RWPE2 (cell line): ENCODE results near the gene UBN2.
"Not testable (repeated sequence)": the region's sequence is repeated elsewhere in the genome, so short reads cannot be mapped to it uniquely, and the experiment has no call there.

Source experiments
- ATAC-seq: fragments of 200-7000 bp; cut with Tn5 transposase; 3 replicates; pipeline ENCODE4 v1.9.1; 2021; ENCODE audit warnings: low read depth
- DNase-seq: peaks from one replicate; pipeline ENCODE4 v3.0.0-alpha.2; 2020; ENCODE audit warnings: low spot score
- H3K27ac ChIP-seq: fragments of 450-650 bp; 2 replicates; pipeline ENCODE4 v1.5.1; 2017; ENCODE audit warnings: mild to moderate bottlenecking; ENCODE audit not compliant: poor library complexity, severe bottlenecking
- H3K27me3 ChIP-seq: fragments of 250-450 bp; sonication (Bioruptor Pico); 2 replicates; pipeline ENCODE4 v1.5.1; 2021; ENCODE audit warnings: mild to moderate bottlenecking, moderate library complexity; ENCODE audit not compliant: insufficient read depth, poor library complexity, severe bottlenecking
- H3K36me3 ChIP-seq: fragments of 250-450 bp; sonication (Bioruptor Pico); 2 replicates; pipeline ENCODE4 v1.5.1; 2020; ENCODE audit warnings: low read depth, mild to moderate bottlenecking, moderate library complexity
- H3K4me1 ChIP-seq: fragments of 250-450 bp; sonication (Bioruptor Pico); 2 replicates; pipeline ENCODE4 v1.5.1; 2021; ENCODE audit warnings: mild to moderate bottlenecking, moderate library complexity; ENCODE audit not compliant: insufficient read depth, poor library complexity, severe bottlenecking
- H3K4me3 ChIP-seq: fragments of 250-450 bp; sonication (Bioruptor Pico); 2 replicates; pipeline ENCODE4 v1.5.1; 2021; ENCODE audit warnings: mild to moderate bottlenecking, moderate library complexity; ENCODE audit not compliant: severe bottlenecking
- H3K9me3 ChIP-seq: fragments of 250-450 bp; sonication (Bioruptor Pico); 2 replicates; pipeline ENCODE4 v1.5.1; 2021; ENCODE audit warnings: mild to moderate bottlenecking, moderate library complexity; ENCODE audit not compliant: severe bottlenecking
- TF ChIP-seq, protein P1 (sequence below): fragments of 450-650 bp; IDR thresholded peaks from one replicate; pipeline ENCODE4 v1.5.1; 2017; ENCODE audit warnings: mild to moderate bottlenecking, moderate library complexity; ENCODE audit not compliant: poor library complexity, severe bottlenecking

UBN2 gene

DNA sequence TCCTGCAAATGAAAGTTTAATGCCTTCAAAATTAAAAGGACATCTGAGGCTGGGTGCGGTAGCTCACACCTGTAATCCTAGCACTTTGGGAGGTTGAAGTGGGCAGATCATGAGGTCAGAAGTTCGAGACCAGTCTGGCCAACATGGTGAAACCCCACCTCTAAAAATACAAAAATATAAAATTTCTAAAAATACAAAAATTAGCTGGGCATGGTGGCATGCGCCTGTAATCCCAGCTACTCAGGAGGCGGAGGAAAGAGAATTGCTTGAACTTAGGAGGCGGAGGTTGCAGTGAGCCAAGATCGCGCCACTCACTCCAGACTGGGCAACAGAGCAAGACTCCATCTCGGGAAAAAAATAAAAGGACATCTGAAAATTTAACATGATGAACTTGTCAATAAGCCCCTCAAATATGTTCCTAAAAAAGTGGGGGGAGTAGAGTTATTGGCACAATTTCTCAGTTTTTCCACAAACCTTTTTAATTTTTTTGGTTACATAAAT lies 4.0 kb upstream of the UBN2 start:
- H3K4me1 ChIP-seq, ATAC-seq, DNase-seq, H3K4me3 ChIP-seq, H3K27ac ChIP-seq, H3K36me3 ChIP-seq, H3K9me3 ChIP-seq, H3K27me3 ChIP-seq: not testable (repeated sequence)

DNA sequence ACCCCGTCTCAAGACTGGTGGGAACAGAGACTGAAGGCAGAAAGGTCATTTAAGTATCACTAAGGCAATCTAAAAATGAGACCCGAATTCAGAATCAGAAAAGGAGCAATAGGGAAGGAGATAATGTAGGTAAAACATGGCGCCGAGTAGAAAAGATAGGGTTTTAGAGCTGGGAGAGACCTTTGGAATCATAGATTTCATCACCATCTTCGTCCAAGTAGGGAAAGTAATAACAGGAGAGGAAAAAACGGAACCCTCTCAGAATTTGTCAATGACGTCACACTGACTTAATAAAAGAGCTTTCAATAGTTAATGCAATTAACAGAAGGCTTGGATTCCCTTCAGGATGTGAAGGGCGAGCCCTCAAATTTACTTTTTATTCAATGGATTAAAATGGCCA lies 1.0 kb upstream of the UBN2 start:
- no peak for DNase-seq
- Histone ChIP-seq H3K27me3 (no peaks in the 10 kb centered on the region), H3K4me3 (no peak overlapping the region), H3K27ac (peak overlapping the region; percentile 40), H3K9me3 (no peaks in the 10 kb centered on the region), H3K4me1 (peaks cover 5% of the 10 kb centered on the region), H3K36me3 (0 out of 2 replicates have a peak, but pooled peaks cover 6% of the 10 kb centered on the region)
- no peak for ATAC-seq
- TF ChIP-seq, protein P1, sequence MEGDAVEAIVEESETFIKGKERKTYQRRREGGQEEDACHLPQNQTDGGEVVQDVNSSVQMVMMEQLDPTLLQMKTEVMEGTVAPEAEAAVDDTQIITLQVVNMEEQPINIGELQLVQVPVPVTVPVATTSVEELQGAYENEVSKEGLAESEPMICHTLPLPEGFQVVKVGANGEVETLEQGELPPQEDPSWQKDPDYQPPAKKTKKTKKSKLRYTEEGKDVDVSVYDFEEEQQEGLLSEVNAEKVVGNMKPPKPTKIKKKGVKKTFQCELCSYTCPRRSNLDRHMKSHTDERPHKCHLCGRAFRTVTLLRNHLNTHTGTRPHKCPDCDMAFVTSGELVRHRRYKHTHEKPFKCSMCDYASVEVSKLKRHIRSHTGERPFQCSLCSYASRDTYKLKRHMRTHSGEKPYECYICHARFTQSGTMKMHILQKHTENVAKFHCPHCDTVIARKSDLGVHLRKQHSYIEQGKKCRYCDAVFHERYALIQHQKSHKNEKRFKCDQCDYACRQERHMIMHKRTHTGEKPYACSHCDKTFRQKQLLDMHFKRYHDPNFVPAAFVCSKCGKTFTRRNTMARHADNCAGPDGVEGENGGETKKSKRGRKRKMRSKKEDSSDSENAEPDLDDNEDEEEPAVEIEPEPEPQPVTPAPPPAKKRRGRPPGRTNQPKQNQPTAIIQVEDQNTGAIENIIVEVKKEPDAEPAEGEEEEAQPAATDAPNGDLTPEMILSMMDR: no peak

DNA sequence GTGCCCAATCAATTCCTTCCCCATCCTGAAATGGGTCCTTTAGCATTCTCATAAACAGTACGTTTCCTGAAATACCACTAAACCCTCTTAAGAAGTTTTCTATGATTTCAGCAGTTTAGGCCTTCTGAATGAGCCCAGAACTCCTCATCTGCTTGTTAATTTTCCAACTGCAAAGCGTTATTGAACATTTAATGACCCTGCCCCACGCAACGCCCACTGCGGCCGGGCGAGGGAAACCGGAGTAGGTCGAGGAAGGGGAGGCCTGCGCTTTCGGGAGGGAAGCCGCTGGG lies 608 bp upstream of the UBN2 start:
- TF ChIP-seq, protein P1: no peak
- Histone ChIP-seq H3K9me3 (no peaks in the 10 kb centered on the region), H3K36me3 (0 out of 2 replicates have a peak, but pooled peaks cover 6% of the 10 kb centered on the region), H3K4me1 (peaks cover 5% of the 10 kb centered on the region), H3K27me3 (no peaks in the 10 kb centered on the region), H3K4me3 (peak overlapping the region; percentile 99), H3K27ac (peak overlapping the region; percentile 40)
- ATAC-seq (no peak; the same call in 2 of the 3 replicates), DNase-seq (no peak)

DNA sequence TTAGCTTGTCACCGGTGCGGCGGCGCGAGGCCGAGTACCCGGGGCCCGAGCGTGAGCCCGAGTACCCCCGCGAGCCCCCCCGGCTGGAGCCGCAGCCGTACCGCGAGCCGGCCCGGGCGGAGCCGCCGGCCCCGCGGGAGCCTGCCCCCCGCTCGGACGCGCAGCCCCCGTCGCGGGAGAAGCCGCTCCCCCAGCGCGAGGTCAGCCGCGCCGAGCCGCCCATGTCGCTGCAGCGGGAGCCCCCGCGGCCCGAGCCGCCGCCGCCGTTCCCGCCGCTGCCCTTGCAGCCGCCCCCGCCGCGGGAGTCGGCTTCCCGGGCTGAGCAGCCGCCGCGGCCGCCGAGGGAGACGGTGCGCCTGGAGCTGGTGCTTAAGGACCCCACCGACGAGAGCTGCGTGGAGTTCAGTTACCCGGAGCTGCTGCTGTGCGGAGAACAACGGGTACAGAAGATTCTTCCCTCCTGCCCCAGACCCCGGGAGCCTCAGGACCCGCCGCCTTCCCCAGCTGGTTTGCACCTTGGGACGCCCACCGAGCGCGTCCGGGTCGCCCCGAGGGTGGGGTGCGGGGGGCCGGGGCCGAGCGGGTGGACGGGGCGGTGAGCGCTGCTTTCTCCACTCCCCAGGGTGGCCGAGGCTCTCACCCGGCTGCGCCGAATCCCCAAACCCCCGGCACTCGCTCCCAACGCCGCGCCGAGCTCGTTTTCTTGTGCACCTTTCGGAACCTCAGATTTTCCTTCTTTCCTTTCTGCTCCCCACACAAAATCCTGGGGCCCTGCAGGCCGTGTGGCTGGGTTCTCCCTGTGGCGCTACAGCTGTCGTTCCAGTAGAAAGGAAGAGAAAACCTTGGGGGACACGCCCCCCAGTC lies 708 bp downstream of the UBN2 start:
- Histone ChIP-seq H3K9me3 (no peaks in the 10 kb centered on the region), H3K36me3 (peaks cover 8% of the 10 kb centered on the region), H3K4me3 (peak overlapping the region; percentile 99), H3K27me3 (no peaks in the 10 kb centered on the region), H3K27ac (peak overlapping the region; percentile 40), H3K4me1 (peaks cover 5% of the 10 kb centered on the region)
- TF ChIP-seq, protein P1: no peak
- peak; percentile 52 for DNase-seq
- ATAC-seq: peak; percentile 3; the same call in 2 of the 3 replicates

DNA sequence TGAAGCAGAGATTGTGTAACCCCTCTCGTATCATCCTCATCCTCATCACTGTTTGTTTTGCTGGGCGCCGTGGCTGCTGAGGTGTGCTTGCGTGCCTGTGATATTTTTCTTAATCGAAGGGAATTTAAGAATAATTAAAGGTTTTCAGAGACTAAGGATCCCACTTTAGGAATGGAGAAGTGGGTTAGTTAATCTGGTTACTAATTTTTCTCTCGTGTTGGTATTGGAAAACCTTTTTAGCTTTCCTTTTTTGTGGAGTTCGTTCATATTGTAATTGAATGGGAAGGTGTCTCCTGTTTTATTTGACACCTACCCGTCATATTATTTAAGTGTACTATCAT lies 1.3 kb downstream of the UBN2 start:
- peak overlapping the region; percentile 99 for H3K4me3 ChIP-seq
- H3K4me1 ChIP-seq: peaks cover 5% of the 10 kb centered on the region
- peaks cover 14% of the 10 kb centered on the region for H3K36me3 ChIP-seq
- TF ChIP-seq, protein P1: no peak
- H3K27me3 ChIP-seq: no peaks in the 10 kb centered on the region
- ATAC-seq (peak; percentile 12; the same call in 2 of the 3 replicates), DNase-seq (no peak)
- H3K27ac ChIP-seq: peak overlapping the region; percentile 40
- H3K9me3 ChIP-seq: no peaks in the 10 kb centered on the region
